ENCODE measurements around the gene HSPA8. TPM values are rescaled to one million over a fixed set of nuclear protein-coding genes. Genes with fewer than 3 reads are reported as not detected.

The HSPA8 gene
- total RNA-seq, 4 donors from 2014 or later, result 976 to 1,475 (median 1,128) TPM

GRCh38 chr11:123069908-123070821 is 8.2 kb upstream of the HSPA8 start:
- Histone ChIP-seq H3K27ac (peak overlapping the region; percentile 40 to 62 (median 50)), H3K27me3 (no peaks in the 10 kb centered on the region), H3K9me3 (no peaks in the 10 kb centered on the region), H3K4me3 (peak overlapping the region in 1 of 2 donors; percentile 15), H3K4me1 (peaks cover 0 to 55% (median 8%) of the 10 kb centered on the region in 3 donors), H3K36me3 (peaks cover 0 to 36% of the 10 kb centered on the region in 2 donors)
- no peak for ATAC-seq
- 32 to 36% methylated on average over 4 to 5 of the region's 5 CpGs for WGBS, 2 donors (ENCODE audit: low coverage in 1 of 2)
- no peak for TF ChIP-seq POLR2AphosphoS5 (IDR thresholded peaks at IDR 0.05)
- TF ChIP-seq EP300 (IDR thresholded peaks at IDR 0.05), result no peak
- TF ChIP-seq CTCF (IDR thresholded peaks at IDR 0.05), result no peak
- no peak for TF ChIP-seq POLR2A (IDR thresholded peaks at IDR 0.05)

- WGBS, 2 donors (ENCODE audit: low coverage in 1 of 2), result 82 to 88% methylated on average over 1 to 2 of the region's 2 CpGs
- no peaks in the 10 kb centered on the region for H3K9me3 ChIP-seq
- H3K4me3 ChIP-seq, result no peak overlapping the region
- H3K36me3 ChIP-seq, result peaks cover 0 to 6% of the 10 kb centered on the region in 2 donors
- H3K27me3 ChIP-seq, result no peaks in the 10 kb centered on the region
- TF ChIP-seq CTCF (IDR thresholded peaks at IDR 0.05), result no peak
- TF ChIP-seq EP300 (IDR thresholded peaks at IDR 0.05), result no peak
- TF ChIP-seq POLR2AphosphoS5 (IDR thresholded peaks at IDR 0.05), result no peak
- TF ChIP-seq POLR2A (IDR thresholded peaks at IDR 0.05), result no peak
- H3K4me1 ChIP-seq, result peaks cover 0 to 61% (median 9%) of the 10 kb centered on the region in 3 donors
- no peak for ATAC-seq
- no peak overlapping the region for H3K27ac ChIP-seq
Observed at GRCh38 chr11:123065621-123066020, 3.7 kb upstream of the HSPA8 start.

GRCh38 chr11:123063826-123064657 is 2.1 kb upstream of the HSPA8 start:
- peak overlapping the region; percentile 99 to 100 (median 99) for H3K27ac ChIP-seq
- no peak for ATAC-seq
- TF ChIP-seq EP300 (IDR thresholded peaks at IDR 0.05) (no peak), POLR2A (IDR thresholded peaks at IDR 0.05) (no peak), POLR2AphosphoS5 (IDR thresholded peaks at IDR 0.05) (no peak), CTCF (IDR thresholded peaks at IDR 0.05) (no peak)
- no peaks in the 10 kb centered on the region for H3K27me3 ChIP-seq
- peaks cover 5 to 61% (median 16%) of the 10 kb centered on the region in 3 donors for H3K4me1 ChIP-seq
- peak overlapping the region in 1 of 2 donors; percentile 69 for H3K4me3 ChIP-seq
- peaks cover 4 to 22% of the 10 kb centered on the region in 2 donors for H3K36me3 ChIP-seq
- no peaks in the 10 kb centered on the region for H3K9me3 ChIP-seq
- 16 to 18% methylated on average over 8 to 9 of the region's 9 CpGs for WGBS, 2 donors (ENCODE audit: low coverage in 1 of 2)

GRCh38 chr11:123062892-123063825 is 1.2 kb upstream of the HSPA8 start:
- no peak for ATAC-seq
- no peaks in the 10 kb centered on the region for H3K27me3 ChIP-seq

More at GRCh38 chr11:123062892-123063825, 1.2 kb upstream of the HSPA8 start:
- no peak for TF ChIP-seq CTCF (IDR thresholded peaks at IDR 0.05)
- peak; percentile 1 to 46 for TF ChIP-seq POLR2A (IDR thresholded peaks at IDR 0.05)
- H3K4me1 ChIP-seq, result peaks cover 5 to 62% (median 24%) of the 10 kb centered on the region in 3 donors
- peak overlapping the region; percentile 99 to 100 (median 99) for H3K27ac ChIP-seq
- no peaks in the 10 kb centered on the region for H3K9me3 ChIP-seq
- H3K4me3 ChIP-seq, result peak overlapping the region; percentile 69 to 91
- 4 to 5% methylated on average over 14 to 15 of the region's 37 CpGs for WGBS, 2 donors (ENCODE audit: low coverage in 1 of 2)
- peaks cover 7 to 31% of the 10 kb centered on the region in 2 donors for H3K36me3 ChIP-seq

Data from gastroesophageal sphincter (tissue), 4 donors.